MM.1S (cell line): Measurements from ENCODE around the gene ATPAF1.

Experiments
- DNase-seq: peaks from one replicate; pipeline ENCODE4 v3.0.0-alpha.2; 2015
- H2AFZ ChIP-seq: fragments of 300-600 bp; sonication (generic); 2 replicates; pipeline ENCODE4 v1.6.0; 2016; ENCODE audit warnings: antibody characterized with exemption, low read length
- H3F3A ChIP-seq: fragments of 300-600 bp; sonication (generic); 2 replicates; pipeline ENCODE4 v1.6.1; 2016; ENCODE audit warnings: mild to moderate bottlenecking, antibody characterized with exemption, low read length, moderate library complexity, mixed read lengths; ENCODE audit not compliant: insufficient read depth
- H3K27ac ChIP-seq: fragments of 300-600 bp; sonication (generic); 2 replicates; pipeline ENCODE4 v1.5.1; 2016; ENCODE audit warnings: mild to moderate bottlenecking, low read length
- H3K27me3 ChIP-seq: fragments of 300-600 bp; sonication (generic); replicated peaks from 2 replicates; pipeline ENCODE4 v1.6.0; 2016; ENCODE audit warnings: low read length; ENCODE audit not compliant: insufficient read depth
- H3K36me3 ChIP-seq: fragments of 300-600 bp; sonication (generic); replicated peaks from 2 replicates; pipeline ENCODE4 v1.6.1; 2016; ENCODE audit warnings: mild to moderate bottlenecking, low read length, mixed read lengths; ENCODE audit not compliant: insufficient read depth
- H3K4me1 ChIP-seq: fragments of 300-600 bp; sonication (generic); 2 replicates; pipeline ENCODE4 v1.6.1; 2016; ENCODE audit warnings: low read length, mixed read lengths
- H3K4me2 ChIP-seq: fragments of 300-600 bp; sonication (generic); 2 replicates; pipeline ENCODE4 v1.6.0; 2016; ENCODE audit warnings: low read depth, low read length
- H3K4me3 ChIP-seq: fragments of 300-600 bp; sonication (generic); 2 replicates; pipeline ENCODE4 v1.5.1; 2016; ENCODE audit warnings: low read length, mixed read lengths
- H3K79me2 ChIP-seq: fragments of 300-600 bp; sonication (generic); 2 replicates; pipeline ENCODE4 v1.6.1; 2016; ENCODE audit warnings: mixed run types, low read length, mixed read lengths
- H3K9ac ChIP-seq: fragments of 300-600 bp; sonication (generic); 2 replicates; pipeline ENCODE4 v1.6.1; 2016; ENCODE audit warnings: low read length, mixed read lengths
- H3K9me2 ChIP-seq: fragments of 300-600 bp; sonication (generic); replicated peaks from 2 replicates; pipeline ENCODE4 v1.6.1; 2016; ENCODE audit warnings: mild to moderate bottlenecking, low read length, mixed read lengths; ENCODE audit not compliant: insufficient read depth
- H3K9me3 ChIP-seq: fragments of 300-600 bp; sonication (generic); replicated peaks from 2 replicates; pipeline ENCODE4 v1.6.1; 2016; ENCODE audit warnings: mild to moderate bottlenecking, low read length, mixed read lengths; ENCODE audit not compliant: insufficient read depth
- H4K20me1 ChIP-seq: fragments of 300-600 bp; sonication (generic); 2 replicates; pipeline ENCODE4 v1.6.1; 2016; ENCODE audit warnings: mild to moderate bottlenecking, low read length, moderate library complexity, mixed read lengths; ENCODE audit not compliant: insufficient read depth
- CTCF ChIP-seq: fragments of 300-600 bp; sonication (generic); IDR thresholded peaks from 2 replicates; pipeline ENCODE4 v1.5.1; 2016; ENCODE audit warnings: antibody characterized with exemption, low read length, mixed read lengths
- EZH2 ChIP-seq: fragments of 300-600 bp; sonication (generic); optimal IDR thresholded peaks from 2 replicates; pipeline ENCODE3; 2017; ENCODE audit warnings: low read depth, mild to moderate bottlenecking, antibody characterized with exemption, low read length, mixed read lengths
- EZH2phosphoT487 ChIP-seq: fragments of 300-600 bp; sonication (generic); IDR thresholded peaks from 2 replicates; pipeline ENCODE4 v1.6.1; 2018; ENCODE audit warnings: antibody characterized with exemption, low read length

The ATPAF1 gene

GRCh38 chr1:46587069-46587468 lies 81.1 kb downstream of the ATPAF1 start:
- Histone ChIP-seq H3K4me3 (no peak overlapping the region), H3K27ac (no peak overlapping the region), H3F3A (no peaks in the 10 kb centered on the region), H3K27me3 (no peaks in the 10 kb centered on the region), H3K4me2 (no peak overlapping the region), H2AFZ (no peak overlapping the region), H3K4me1 (peaks cover 9% of the 10 kb centered on the region), H4K20me1 (no peaks in the 10 kb centered on the region), H3K9me2 (no peaks in the 10 kb centered on the region), H3K9ac (no peak overlapping the region), H3K9me3 (no peaks in the 10 kb centered on the region), H3K36me3 (no peaks in the 10 kb centered on the region), H3K79me2 (no peaks in the 10 kb centered on the region)
- TF ChIP-seq CTCF (no peak), EZH2 (no peak), EZH2phosphoT487 (no peak)
- no peak for DNase-seq

- H3K36me3 ChIP-seq = no peaks in the 10 kb centered on the region
- no peak overlapping the region for H3K9ac ChIP-seq
- no peak overlapping the region for H3K4me2 ChIP-seq
Observed at GRCh38 chr1:46585312-46585938, 82.7 kb downstream of the ATPAF1 start.

GRCh38 chr1:46583494-46583893 lies 84.7 kb downstream of the ATPAF1 start:
- Histone ChIP-seq H2AFZ (no peak overlapping the region), H3K36me3 (no peaks in the 10 kb centered on the region), H3K9me3 (no peaks in the 10 kb centered on the region), H3K9ac (no peak overlapping the region), H4K20me1 (no peaks in the 10 kb centered on the region), H3K4me1 (no peaks in the 10 kb centered on the region), H3K27me3 (no peaks in the 10 kb centered on the region), H3K4me3 (no peak overlapping the region), H3F3A (no peaks in the 10 kb centered on the region), H3K79me2 (no peaks in the 10 kb centered on the region), H3K4me2 (no peak overlapping the region), H3K27ac (no peak overlapping the region), H3K9me2 (no peaks in the 10 kb centered on the region)
- DNase-seq = no peak
- TF ChIP-seq CTCF (no peak), EZH2 (no peak), EZH2phosphoT487 (no peak)

More at GRCh38 chr1:46585312-46585938, 82.7 kb downstream of the ATPAF1 start:
- no peaks in the 10 kb centered on the region for H3K4me1 ChIP-seq
- H3K4me3 ChIP-seq = no peak overlapping the region
- H3K79me2 ChIP-seq = no peaks in the 10 kb centered on the region
- no peak for TF ChIP-seq EZH2phosphoT487
- no peaks in the 10 kb centered on the region for H3K9me3 ChIP-seq
- no peak for DNase-seq
- H3K27me3 ChIP-seq = no peaks in the 10 kb centered on the region
- no peaks in the 10 kb centered on the region for H3F3A ChIP-seq
- H3K9me2 ChIP-seq = no peaks in the 10 kb centered on the region
- no peak overlapping the region for H2AFZ ChIP-seq
- H3K27ac ChIP-seq = no peak overlapping the region
- no peaks in the 10 kb centered on the region for H4K20me1 ChIP-seq

- TF ChIP-seq CTCF = no peak
- no peak for TF ChIP-seq EZH2phosphoT487
- TF ChIP-seq EZH2 = no peak
- Histone ChIP-seq H3F3A (no peaks in the 10 kb centered on the region), H3K36me3 (no peaks in the 10 kb centered on the region), H3K9me2 (no peaks in the 10 kb centered on the region), H2AFZ (no peak overlapping the region), H3K4me2 (no peak overlapping the region), H4K20me1 (no peaks in the 10 kb centered on the region), H3K4me1 (no peaks in the 10 kb centered on the region), H3K9ac (no peak overlapping the region), H3K79me2 (no peaks in the 10 kb centered on the region), H3K27ac (no peak overlapping the region), H3K4me3 (no peak overlapping the region), H3K9me3 (no peaks in the 10 kb centered on the region), H3K27me3 (no peaks in the 10 kb centered on the region)
- DNase-seq = no peak
Observed at GRCh38 chr1:46582972-46583371, 85.2 kb downstream of the ATPAF1 start.
